Panc1 (cell line): Measurements from ENCODE around the gene FHIT.

Experiments
- SIN3A ChIP-seq: IDR thresholded peaks from 2 replicates; pipeline ENCODE4 v1.6.1; 2012; ENCODE audit warnings: low read depth, mild to moderate bottlenecking, low read length, moderate library complexity, borderline replicate concordance; ENCODE audit not compliant: insufficient read depth
- TCF7L2 ChIP-seq: IDR thresholded peaks from 2 replicates; pipeline ENCODE4 v1.6.1; 2011; ENCODE audit warnings: mild to moderate bottlenecking, low read depth, low read length, inconsistent platforms
- TF ChIP-seq, protein P1 (sequence below): fragments of 450-650 bp; IDR thresholded peaks from 2 replicates; pipeline ENCODE4 v1.5.1; 2017; ENCODE audit warnings: mild to moderate bottlenecking

DNA sequence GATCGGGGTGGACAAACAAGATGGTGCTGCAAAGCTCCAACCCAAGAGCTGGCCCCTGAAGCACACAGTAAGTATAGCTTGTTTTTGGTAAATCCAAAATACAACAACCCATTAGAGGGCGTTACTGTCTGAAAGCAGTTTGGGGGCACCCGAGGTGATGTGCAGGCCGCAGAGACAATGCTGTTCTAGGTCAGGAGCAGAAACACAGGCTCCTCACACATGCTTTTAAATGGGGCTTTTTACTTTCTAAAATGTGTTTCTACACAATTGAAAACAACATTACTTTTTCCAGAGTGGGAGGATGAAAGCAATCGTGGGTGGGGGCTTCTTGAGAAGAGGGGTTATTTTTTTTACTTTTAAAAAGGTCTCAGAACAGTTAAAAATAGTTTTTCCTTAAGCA is 1172.2 kb downstream of the FHIT start:
- TF ChIP-seq, protein P1, sequence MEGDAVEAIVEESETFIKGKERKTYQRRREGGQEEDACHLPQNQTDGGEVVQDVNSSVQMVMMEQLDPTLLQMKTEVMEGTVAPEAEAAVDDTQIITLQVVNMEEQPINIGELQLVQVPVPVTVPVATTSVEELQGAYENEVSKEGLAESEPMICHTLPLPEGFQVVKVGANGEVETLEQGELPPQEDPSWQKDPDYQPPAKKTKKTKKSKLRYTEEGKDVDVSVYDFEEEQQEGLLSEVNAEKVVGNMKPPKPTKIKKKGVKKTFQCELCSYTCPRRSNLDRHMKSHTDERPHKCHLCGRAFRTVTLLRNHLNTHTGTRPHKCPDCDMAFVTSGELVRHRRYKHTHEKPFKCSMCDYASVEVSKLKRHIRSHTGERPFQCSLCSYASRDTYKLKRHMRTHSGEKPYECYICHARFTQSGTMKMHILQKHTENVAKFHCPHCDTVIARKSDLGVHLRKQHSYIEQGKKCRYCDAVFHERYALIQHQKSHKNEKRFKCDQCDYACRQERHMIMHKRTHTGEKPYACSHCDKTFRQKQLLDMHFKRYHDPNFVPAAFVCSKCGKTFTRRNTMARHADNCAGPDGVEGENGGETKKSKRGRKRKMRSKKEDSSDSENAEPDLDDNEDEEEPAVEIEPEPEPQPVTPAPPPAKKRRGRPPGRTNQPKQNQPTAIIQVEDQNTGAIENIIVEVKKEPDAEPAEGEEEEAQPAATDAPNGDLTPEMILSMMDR = no peak
- no peak for TF ChIP-seq SIN3A
- no peak for TF ChIP-seq TCF7L2
